SK-N-SH (cell line): Measurements from ENCODE around the gene C11orf71.

Experiments used
- CHD2 ChIP-seq: fragments of 150-350 bp; IDR thresholded peaks from 2 replicates; pipeline ENCODE4 v1.6.1; 2018; ENCODE audit warnings: low read length; ENCODE audit not compliant: partially characterized antibody
- ELF1 ChIP-seq: IDR thresholded peaks from 2 replicates; pipeline ENCODE4 v1.4.0; 2012
- EP300 ChIP-seq, 2 experiments: IDR thresholded peaks; 2 replicates each; pipeline versions ENCODE4 v1.4.0 to v1.6.1; 2012; ENCODE audit warnings: borderline replicate concordance in 1 of 2, low read depth in 1 of 2, low read length in 1 of 2
- FOXM1 ChIP-seq: IDR thresholded peaks from 2 replicates; pipeline ENCODE4 v1.4.0; 2012; ENCODE audit warnings: low read depth, mild to moderate bottlenecking
- POLR2AphosphoS5 ChIP-seq: IDR thresholded peaks from 2 replicates; pipeline ENCODE4 v1.6.1; 2012; ENCODE audit warnings: low read depth, low read length
- TAF1 ChIP-seq: IDR thresholded peaks from 2 replicates; pipeline ENCODE4 v1.6.1; 2012; ENCODE audit warnings: low read depth, mild to moderate bottlenecking, low read length, moderate library complexity, borderline replicate concordance
- TCF12 ChIP-seq: IDR thresholded peaks from 2 replicates; pipeline ENCODE4 v1.4.0; 2012
- TF ChIP-seq, protein P1 (sequence below): fragments of 200-600 bp; sonication (generic); IDR thresholded peaks from 2 replicates; pipeline ENCODE4 v1.6.1; 2017; ENCODE audit warnings: antibody characterized with exemption, mild to moderate bottlenecking, moderate library complexity
- TF ChIP-seq, protein P2 (sequence below): IDR thresholded peaks from 2 replicates; pipeline ENCODE4 v1.4.0; 2012; ENCODE audit warnings: low read depth, borderline replicate concordance
- TF ChIP-seq, protein P3 (sequence below): IDR thresholded peaks from 2 replicates; pipeline ENCODE4 v1.4.0; 2012; ENCODE audit warnings: low read depth, borderline replicate concordance
- TF ChIP-seq, protein P4 (sequence below): IDR thresholded peaks from 2 replicates; pipeline ENCODE4 v1.6.1; 2012; ENCODE audit warnings: mild to moderate bottlenecking, low read depth, low read length, moderate library complexity

DNA sequence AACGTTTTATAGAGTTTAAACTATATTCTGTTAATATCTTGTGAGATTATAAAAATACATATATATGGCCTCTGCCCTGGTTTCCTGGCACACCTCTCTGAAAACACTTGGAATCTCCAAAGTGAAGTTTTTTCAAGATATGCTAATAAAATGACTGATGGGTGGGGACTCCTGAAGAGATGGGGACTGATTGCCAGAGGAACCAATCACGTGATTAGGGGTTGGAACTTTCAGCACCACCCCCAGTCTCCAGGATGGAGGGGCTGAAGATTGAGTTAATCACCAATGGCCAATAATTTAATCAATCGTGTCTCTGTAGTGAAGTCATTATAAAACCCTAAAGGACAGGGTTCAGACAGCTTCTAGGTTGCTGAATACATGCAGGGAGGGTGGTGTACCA is 37.4 kb downstream of the C11orf71 start:
- no peak for TF ChIP-seq POLR2AphosphoS5
- TF ChIP-seq, protein P1, sequence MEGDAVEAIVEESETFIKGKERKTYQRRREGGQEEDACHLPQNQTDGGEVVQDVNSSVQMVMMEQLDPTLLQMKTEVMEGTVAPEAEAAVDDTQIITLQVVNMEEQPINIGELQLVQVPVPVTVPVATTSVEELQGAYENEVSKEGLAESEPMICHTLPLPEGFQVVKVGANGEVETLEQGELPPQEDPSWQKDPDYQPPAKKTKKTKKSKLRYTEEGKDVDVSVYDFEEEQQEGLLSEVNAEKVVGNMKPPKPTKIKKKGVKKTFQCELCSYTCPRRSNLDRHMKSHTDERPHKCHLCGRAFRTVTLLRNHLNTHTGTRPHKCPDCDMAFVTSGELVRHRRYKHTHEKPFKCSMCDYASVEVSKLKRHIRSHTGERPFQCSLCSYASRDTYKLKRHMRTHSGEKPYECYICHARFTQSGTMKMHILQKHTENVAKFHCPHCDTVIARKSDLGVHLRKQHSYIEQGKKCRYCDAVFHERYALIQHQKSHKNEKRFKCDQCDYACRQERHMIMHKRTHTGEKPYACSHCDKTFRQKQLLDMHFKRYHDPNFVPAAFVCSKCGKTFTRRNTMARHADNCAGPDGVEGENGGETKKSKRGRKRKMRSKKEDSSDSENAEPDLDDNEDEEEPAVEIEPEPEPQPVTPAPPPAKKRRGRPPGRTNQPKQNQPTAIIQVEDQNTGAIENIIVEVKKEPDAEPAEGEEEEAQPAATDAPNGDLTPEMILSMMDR, result no peak
- TF ChIP-seq, protein P2, sequence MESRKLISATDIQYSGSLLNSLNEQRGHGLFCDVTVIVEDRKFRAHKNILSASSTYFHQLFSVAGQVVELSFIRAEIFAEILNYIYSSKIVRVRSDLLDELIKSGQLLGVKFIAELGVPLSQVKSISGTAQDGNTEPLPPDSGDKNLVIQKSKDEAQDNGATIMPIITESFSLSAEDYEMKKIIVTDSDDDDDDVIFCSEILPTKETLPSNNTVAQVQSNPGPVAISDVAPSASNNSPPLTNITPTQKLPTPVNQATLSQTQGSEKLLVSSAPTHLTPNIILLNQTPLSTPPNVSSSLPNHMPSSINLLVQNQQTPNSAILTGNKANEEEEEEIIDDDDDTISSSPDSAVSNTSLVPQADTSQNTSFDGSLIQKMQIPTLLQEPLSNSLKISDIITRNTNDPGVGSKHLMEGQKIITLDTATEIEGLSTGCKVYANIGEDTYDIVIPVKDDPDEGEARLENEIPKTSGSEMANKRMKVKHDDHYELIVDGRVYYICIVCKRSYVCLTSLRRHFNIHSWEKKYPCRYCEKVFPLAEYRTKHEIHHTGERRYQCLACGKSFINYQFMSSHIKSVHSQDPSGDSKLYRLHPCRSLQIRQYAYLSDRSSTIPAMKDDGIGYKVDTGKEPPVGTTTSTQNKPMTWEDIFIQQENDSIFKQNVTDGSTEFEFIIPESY, result no peak
- TF ChIP-seq, protein P3, sequence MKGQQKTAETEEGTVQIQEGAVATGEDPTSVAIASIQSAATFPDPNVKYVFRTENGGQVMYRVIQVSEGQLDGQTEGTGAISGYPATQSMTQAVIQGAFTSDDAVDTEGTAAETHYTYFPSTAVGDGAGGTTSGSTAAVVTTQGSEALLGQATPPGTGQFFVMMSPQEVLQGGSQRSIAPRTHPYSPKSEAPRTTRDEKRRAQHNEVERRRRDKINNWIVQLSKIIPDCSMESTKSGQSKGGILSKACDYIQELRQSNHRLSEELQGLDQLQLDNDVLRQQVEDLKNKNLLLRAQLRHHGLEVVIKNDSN, result no peak
- no peak for TF ChIP-seq CHD2
- no peak for TF ChIP-seq ELF1
- no peak for TF ChIP-seq TAF1
- TF ChIP-seq FOXM1, result no peak
- TF ChIP-seq, protein P4, sequence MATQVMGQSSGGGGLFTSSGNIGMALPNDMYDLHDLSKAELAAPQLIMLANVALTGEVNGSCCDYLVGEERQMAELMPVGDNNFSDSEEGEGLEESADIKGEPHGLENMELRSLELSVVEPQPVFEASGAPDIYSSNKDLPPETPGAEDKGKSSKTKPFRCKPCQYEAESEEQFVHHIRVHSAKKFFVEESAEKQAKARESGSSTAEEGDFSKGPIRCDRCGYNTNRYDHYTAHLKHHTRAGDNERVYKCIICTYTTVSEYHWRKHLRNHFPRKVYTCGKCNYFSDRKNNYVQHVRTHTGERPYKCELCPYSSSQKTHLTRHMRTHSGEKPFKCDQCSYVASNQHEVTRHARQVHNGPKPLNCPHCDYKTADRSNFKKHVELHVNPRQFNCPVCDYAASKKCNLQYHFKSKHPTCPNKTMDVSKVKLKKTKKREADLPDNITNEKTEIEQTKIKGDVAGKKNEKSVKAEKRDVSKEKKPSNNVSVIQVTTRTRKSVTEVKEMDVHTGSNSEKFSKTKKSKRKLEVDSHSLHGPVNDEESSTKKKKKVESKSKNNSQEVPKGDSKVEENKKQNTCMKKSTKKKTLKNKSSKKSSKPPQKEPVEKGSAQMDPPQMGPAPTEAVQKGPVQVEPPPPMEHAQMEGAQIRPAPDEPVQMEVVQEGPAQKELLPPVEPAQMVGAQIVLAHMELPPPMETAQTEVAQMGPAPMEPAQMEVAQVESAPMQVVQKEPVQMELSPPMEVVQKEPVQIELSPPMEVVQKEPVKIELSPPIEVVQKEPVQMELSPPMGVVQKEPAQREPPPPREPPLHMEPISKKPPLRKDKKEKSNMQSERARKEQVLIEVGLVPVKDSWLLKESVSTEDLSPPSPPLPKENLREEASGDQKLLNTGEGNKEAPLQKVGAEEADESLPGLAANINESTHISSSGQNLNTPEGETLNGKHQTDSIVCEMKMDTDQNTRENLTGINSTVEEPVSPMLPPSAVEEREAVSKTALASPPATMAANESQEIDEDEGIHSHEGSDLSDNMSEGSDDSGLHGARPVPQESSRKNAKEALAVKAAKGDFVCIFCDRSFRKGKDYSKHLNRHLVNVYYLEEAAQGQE, result no peak
- TF ChIP-seq EP300 (IDR thresholded peaks at IDR 0.05; ENCODE audit: borderline replicate concordance in 1 of 2, low read depth in 1 of 2, low read length in 1 of 2), result no peak
- TF ChIP-seq TCF12, result no peak
